WTC11 (cell line): ENCODE measurements around the gene PUS7L.

Source experiments
- CBFB ChIP-seq: sonication (generic); formaldehyde crosslinking; IDR thresholded peaks from 2 replicates; pipeline ENCODE4 v1.8.1; 2022; ENCODE audit warnings: mild to moderate bottlenecking, low read depth, missing genetic modification reagents
- CTCF ChIP-seq: fragments of 200-600 bp; IDR thresholded peaks from 2 replicates; pipeline ENCODE4 v1.8.0; 2022; ENCODE audit warnings: antibody characterized with exemption
- ESRRA ChIP-seq: sonication (generic); formaldehyde crosslinking; IDR thresholded peaks from 2 replicates; pipeline ENCODE4 v1.8.1; 2022; ENCODE audit warnings: mild to moderate bottlenecking, missing genetic modification reagents, borderline replicate concordance
- FOXJ3 ChIP-seq: sonication (generic); formaldehyde crosslinking; IDR thresholded peaks from 2 replicates; pipeline ENCODE4 v1.9.0; 2021; ENCODE audit warnings: missing genetic modification reagents, mild to moderate bottlenecking, borderline replicate concordance
- IRF2 ChIP-seq: sonication (generic); formaldehyde crosslinking; IDR thresholded peaks from 2 replicates; pipeline ENCODE4 v1.8.0; 2022; ENCODE audit warnings: low read depth, missing genetic modification reagents, borderline replicate concordance
- NR2C2 ChIP-seq: sonication (generic); formaldehyde crosslinking; IDR thresholded peaks from 2 replicates; pipeline ENCODE4 v1.8.0; 2022; ENCODE audit warnings: mild to moderate bottlenecking, missing genetic modification reagents
- SMAD3 ChIP-seq: sonication (generic); formaldehyde crosslinking; IDR thresholded peaks from 2 replicates; pipeline ENCODE4 v1.8.0; 2022; ENCODE audit warnings: missing genetic modification reagents, mild to moderate bottlenecking, borderline replicate concordance
- TP53 ChIP-seq: sonication (generic); formaldehyde crosslinking; IDR thresholded peaks from 2 replicates; pipeline ENCODE4 v1.8.1; 2023; ENCODE audit warnings: mild to moderate bottlenecking, missing genetic modification reagents
- USF2 ChIP-seq: sonication (generic); formaldehyde crosslinking; IDR thresholded peaks from 2 replicates; pipeline ENCODE4 v1.8.1; 2023; ENCODE audit warnings: mild to moderate bottlenecking, missing genetic modification reagents, moderate library complexity
- ZNF263 ChIP-seq: sonication (generic); formaldehyde crosslinking; IDR thresholded peaks from 2 replicates; pipeline ENCODE4 v1.8.1; 2022; ENCODE audit warnings: low read depth, mild to moderate bottlenecking, moderate library complexity, missing genetic modification reagents
- ZNF423 ChIP-seq: fragments of 250-450 bp; sonication (Bioruptor Pico); IDR thresholded peaks from 2 replicates; pipeline ENCODE4 v2.1.2; 2022; ENCODE audit warnings: mild to moderate bottlenecking, moderate library complexity
- TF ChIP-seq, protein P1 (sequence below): sonication (generic); formaldehyde crosslinking; IDR thresholded peaks from 2 replicates; pipeline ENCODE4 v1.8.1; 2022; ENCODE audit warnings: low read depth, mild to moderate bottlenecking, moderate library complexity, missing genetic modification reagents, borderline replicate concordance
- TF ChIP-seq, protein P2 (sequence below): sonication (generic); formaldehyde crosslinking; IDR thresholded peaks from 2 replicates; pipeline ENCODE4 v1.8.0; 2022; ENCODE audit warnings: mild to moderate bottlenecking, missing genetic modification reagents
- TF ChIP-seq, protein P3 (sequence below): sonication (generic); formaldehyde crosslinking; conservative IDR thresholded peaks from 2 replicates; pipeline ENCODE4 v1.8.1; 2022; ENCODE audit warnings: mild to moderate bottlenecking, missing genetic modification reagents

- TF ChIP-seq CTCF (no peak), ZNF423 (CRISPR knock-in tag) (no peak), ZNF263 (CRISPR knock-in tag) (no peak), SMAD3 (CRISPR knock-in tag) (no peak), USF2 (no peak), NR2C2 (CRISPR knock-in tag) (no peak), CBFB (CRISPR knock-in tag) (no peak), TP53 (CRISPR knock-in tag) (no peak), IRF2 (CRISPR knock-in tag) (no peak), FOXJ3 (CRISPR knock-in tag) (no peak), ESRRA (no peak)
- TF ChIP-seq, protein P1, sequence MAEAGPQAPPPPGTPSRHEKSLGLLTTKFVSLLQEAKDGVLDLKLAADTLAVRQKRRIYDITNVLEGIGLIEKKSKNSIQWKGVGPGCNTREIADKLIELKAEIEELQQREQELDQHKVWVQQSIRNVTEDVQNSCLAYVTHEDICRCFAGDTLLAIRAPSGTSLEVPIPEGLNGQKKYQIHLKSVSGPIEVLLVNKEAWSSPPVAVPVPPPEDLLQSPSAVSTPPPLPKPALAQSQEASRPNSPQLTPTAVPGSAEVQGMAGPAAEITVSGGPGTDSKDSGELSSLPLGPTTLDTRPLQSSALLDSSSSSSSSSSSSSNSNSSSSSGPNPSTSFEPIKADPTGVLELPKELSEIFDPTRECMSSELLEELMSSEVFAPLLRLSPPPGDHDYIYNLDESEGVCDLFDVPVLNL: no peak
- TF ChIP-seq, protein P2, sequence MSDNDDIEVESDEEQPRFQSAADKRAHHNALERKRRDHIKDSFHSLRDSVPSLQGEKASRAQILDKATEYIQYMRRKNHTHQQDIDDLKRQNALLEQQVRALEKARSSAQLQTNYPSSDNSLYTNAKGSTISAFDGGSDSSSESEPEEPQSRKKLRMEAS (CRISPR knock-in tag): no peak
- TF ChIP-seq, protein P3, sequence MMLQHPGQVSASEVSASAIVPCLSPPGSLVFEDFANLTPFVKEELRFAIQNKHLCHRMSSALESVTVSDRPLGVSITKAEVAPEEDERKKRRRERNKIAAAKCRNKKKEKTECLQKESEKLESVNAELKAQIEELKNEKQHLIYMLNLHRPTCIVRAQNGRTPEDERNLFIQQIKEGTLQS (CRISPR knock-in tag): no peak
Measured at GRCh38 chr12:43730283-43730682, 28.3 kb downstream of the PUS7L start.
